NCI-H2081 treated with DMSO at 0.1 percent for 48 hours (cell line): ENCODE results near the gene OR1E2.
"Not testable (repeated sequence)": the region's sequence is repeated elsewhere in the genome, so short reads cannot be mapped to it uniquely, and the experiment has no call there.

Source experiments
- DNase-seq: peaks from one replicate; lab custom pipeline; 2025; lab: John Stamatoyannopoulos, UW

OR1E2 gene

GRCh38 chr17:3397801-3398200 lies 35.8 kb downstream of the OR1E2 start:
- DNase-seq: not testable (repeated sequence)

- DNase-seq: no peak
Observed at GRCh38 chr17:3389791-3390190, 43.9 kb downstream of the OR1E2 start.

- no peak for DNase-seq
Observed at GRCh38 chr17:3385869-3386816, 47.5 kb downstream of the OR1E2 start, which contains the start of gene OR3A2. Gene OR3A2, minus strand, starts transcription at chr17:3386308.
